Activated CD4-positive, alpha-beta memory T cell treated with anti-CD3 and anti-CD28 coated beads for 36 hours (primary cell): ENCODE results near the gene PRRC2B. TPM values are rescaled to one million over a fixed set of nuclear protein-coding genes. Genes with fewer than 3 reads are reported as not detected.
"Not testable (repeated sequence)": the region's sequence is repeated elsewhere in the genome, so short reads cannot be mapped to it uniquely, and the experiment has no call there.

ENCODE experiments used
- CTCF ChIA-PET: fragments of 350-600 bp; sonication (Branson Sonifier 250); formaldehyde crosslinking; loops from one replicate; lab custom pipeline; 2021; ENCODE audit warnings: antibody characterized with exemption, inconsistent platforms; lab: Charles Lee
- POLR2A ChIA-PET: fragments of 350-600 bp; sonication (Branson Sonifier 250); formaldehyde crosslinking; loops from one replicate; lab custom pipeline; 2021; ENCODE audit warnings: antibody characterized with exemption; lab: Charles Lee
- DNase-seq: peaks from one replicate; pipeline ENCODE4 v3.0.0-alpha.2; 2020
- H3K27ac Mint-ChIP-seq: one replicate; pipeline ENCODE4 v1.8.0; 2021; ENCODE audit warnings: mixed read lengths
- H3K27me3 Mint-ChIP-seq: one replicate; pipeline ENCODE4 v1.8.0; 2021; ENCODE audit warnings: mixed read lengths
- H3K36me3 Mint-ChIP-seq: one replicate; pipeline ENCODE4 v1.8.0; 2021; ENCODE audit warnings: mixed read lengths
- H3K4me1 Mint-ChIP-seq: one replicate; pipeline ENCODE4 v1.8.0; 2021; ENCODE audit warnings: low read depth, mixed read lengths
- H3K4me3 Mint-ChIP-seq: one replicate; pipeline ENCODE4 v1.8.0; 2021; ENCODE audit warnings: mild to moderate bottlenecking, mixed read lengths
- H3K9me3 Mint-ChIP-seq: one replicate; pipeline ENCODE4 v1.8.0; 2021; ENCODE audit warnings: mixed read lengths
- intact Hi-C: fragments of 100-400 bp; cut with micrococcal nuclease; formaldehyde crosslinking; loops from one replicate; pipeline ENCODE4 v1.15.1; 2023
- total RNA-seq, 2 experiments: library from RNA; stranded (reverse); gene quantifications; one replicate each; pipeline ENCODE4 v1.2.3, GENCODE V29; 2021

Gene PRRC2B
- total RNA-seq, 2 experiments from 2014 or later: 127 to 135 TPM

DNA sequence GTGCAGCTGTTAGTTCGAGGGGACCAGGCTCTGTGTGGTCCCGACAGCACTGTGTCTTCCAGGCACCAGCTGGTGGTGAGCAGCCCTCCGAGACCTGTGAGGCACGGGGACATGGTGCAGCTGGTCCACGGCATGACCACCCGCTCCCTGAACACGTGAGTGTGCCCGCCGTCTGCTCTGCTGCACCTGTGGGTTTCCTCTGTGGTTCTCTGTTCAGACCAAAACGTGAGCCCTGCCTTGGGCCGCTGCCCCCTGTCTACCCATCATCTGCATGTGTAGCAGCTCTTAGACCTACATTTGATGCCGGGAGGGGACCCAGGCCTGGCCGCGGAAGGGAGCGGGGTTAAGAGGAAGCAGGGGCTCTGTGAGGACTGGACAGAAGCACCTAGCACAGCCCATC, 119.3 kb downstream of the PRRC2B start:
- no peaks in the 10 kb centered on the region for H3K9me3 Mint-ChIP-seq
- H3K27ac Mint-ChIP-seq: no peak overlapping the region
- DNase-seq: no peak
- H3K4me1 Mint-ChIP-seq: no peaks in the 10 kb centered on the region
- POLR2A ChIA-PET: no interaction called here
- intact Hi-C loops: no loop called here
- H3K4me3 Mint-ChIP-seq: no peak overlapping the region
- H3K36me3 Mint-ChIP-seq: peaks cover 39% of the 10 kb centered on the region
- no peaks in the 10 kb centered on the region for H3K27me3 Mint-ChIP-seq
- CTCF ChIA-PET: no interaction called here

DNA sequence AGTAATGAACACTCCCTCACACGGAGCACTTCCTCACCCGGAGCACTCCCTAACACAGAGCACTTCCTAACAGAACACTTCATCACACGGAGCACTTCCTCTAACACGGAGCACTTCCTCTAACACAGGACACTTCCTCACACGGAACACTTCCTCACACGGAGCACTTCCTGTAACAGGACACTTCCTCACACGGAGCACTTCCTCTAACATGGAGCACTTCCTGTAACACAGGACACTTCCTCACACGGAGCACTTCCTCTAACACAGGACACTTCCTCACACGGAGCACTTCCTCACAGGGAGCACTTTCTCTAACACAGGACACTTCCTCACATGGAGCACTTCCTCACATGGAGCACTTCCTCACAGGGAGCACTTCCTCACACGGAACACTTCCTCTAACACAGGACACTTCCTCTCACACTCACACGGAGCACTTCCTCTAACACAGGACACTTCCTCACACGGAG, 121.7 kb downstream of the PRRC2B start:
- POLR2A ChIA-PET, CTCF ChIA-PET, H3K27ac Mint-ChIP-seq, H3K4me1 Mint-ChIP-seq, H3K4me3 Mint-ChIP-seq, DNase-seq, H3K27me3 Mint-ChIP-seq, H3K9me3 Mint-ChIP-seq, intact Hi-C loops: not testable (repeated sequence)
- peaks cover 46% of the 10 kb centered on the region for H3K36me3 Mint-ChIP-seq

DNA sequence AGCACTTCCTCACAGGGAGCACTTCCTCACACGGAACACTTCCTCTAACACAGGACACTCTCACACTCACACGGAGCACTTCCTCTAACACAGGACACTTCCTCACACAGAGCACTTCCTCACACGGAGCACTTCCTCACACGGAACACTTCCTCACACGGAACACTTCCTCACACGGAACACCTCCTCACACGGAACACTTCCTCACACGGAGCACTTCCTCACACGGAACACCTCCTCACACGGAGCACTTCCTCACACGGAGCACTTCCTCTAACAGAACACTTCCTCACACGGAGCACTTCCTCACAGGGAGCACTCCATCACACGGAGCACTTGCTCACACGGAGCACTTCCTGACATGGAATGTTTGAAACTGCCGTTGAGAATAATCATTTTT, 122.2 kb downstream of the PRRC2B start:
- no peaks in the 10 kb centered on the region for H3K9me3 Mint-ChIP-seq

DNA sequence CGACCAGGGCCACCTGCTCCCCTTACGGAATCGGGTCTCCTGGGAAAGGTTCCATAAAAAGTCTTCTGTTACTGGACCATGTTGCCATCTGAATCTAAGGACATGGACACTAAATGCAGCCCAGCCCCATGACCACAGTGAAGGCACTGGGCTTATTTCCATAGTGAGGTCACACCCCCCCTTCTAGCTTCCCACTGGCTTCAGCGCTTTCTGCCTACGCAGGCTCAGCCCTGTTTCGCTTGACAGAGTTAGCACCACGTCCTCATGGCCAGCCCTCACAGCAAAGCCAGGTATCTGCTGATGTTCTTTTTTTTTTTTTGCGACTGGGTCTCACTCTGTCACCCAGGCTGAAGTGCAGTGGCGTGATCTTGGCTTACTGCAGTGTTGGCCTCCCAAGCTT, 123.0 kb downstream of the PRRC2B start:
- no peaks in the 10 kb centered on the region for H3K9me3 Mint-ChIP-seq
- H3K4me3 Mint-ChIP-seq: no peak overlapping the region
- DNase-seq: no peak
- no peaks in the 10 kb centered on the region for H3K27me3 Mint-ChIP-seq
- H3K36me3 Mint-ChIP-seq: peaks cover 36% of the 10 kb centered on the region
- H3K4me1 Mint-ChIP-seq: no peaks in the 10 kb centered on the region
- intact Hi-C loops: no loop called here
- ChIA-PET CTCF (interaction anchor here (0.7 kb wide), 1 partner anchor 9 kb away, joined by 4 read pairs; no protein-coding TSS in a partner anchor), POLR2A (no interaction called here)
- H3K27ac Mint-ChIP-seq: no peak overlapping the region

More for the DNA sequence above, 122.2 kb downstream of the PRRC2B start:
- Mint-ChIP-seq H3K4me3 (no peak overlapping the region), H3K36me3 (peaks cover 43% of the 10 kb centered on the region), H3K27me3 (no peaks in the 10 kb centered on the region), H3K4me1 (no peaks in the 10 kb centered on the region), H3K27ac (no peak overlapping the region)
- ChIA-PET CTCF (no interaction called here), POLR2A (no interaction called here)
- no peak for DNase-seq
- intact Hi-C loops: no loop called here

DNA sequence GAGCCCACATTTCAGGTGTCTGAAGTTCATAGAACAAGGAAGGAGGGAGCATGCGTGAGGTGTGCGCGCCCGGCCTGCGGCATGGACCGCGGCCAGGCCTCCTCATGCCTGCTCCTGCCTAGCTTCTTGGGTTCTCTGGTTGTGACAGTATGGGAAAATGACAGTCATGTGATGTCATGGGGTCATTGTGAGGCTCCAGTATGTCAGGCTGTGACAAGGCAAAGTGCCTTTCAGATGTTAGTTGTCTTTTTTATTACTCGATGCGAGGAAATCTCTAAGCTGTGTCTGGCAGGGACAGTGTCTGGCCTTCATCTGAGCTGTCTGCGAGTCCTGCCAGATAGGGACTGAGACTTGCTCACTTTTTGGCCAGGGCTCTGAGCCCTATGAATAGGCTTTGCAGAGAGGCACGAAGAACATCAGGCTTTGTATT, 123.9 kb downstream of the PRRC2B start:
- DNase-seq: no peak
- no peaks in the 10 kb centered on the region for H3K27me3 Mint-ChIP-seq
- intact Hi-C loops: no loop called here
- CTCF ChIA-PET: no interaction called here
- H3K4me3 Mint-ChIP-seq: no peak overlapping the region
- peaks cover 35% of the 10 kb centered on the region for H3K36me3 Mint-ChIP-seq
- POLR2A ChIA-PET: no interaction called here
- H3K9me3 Mint-ChIP-seq: no peaks in the 10 kb centered on the region
- no peak overlapping the region for H3K27ac Mint-ChIP-seq
- H3K4me1 Mint-ChIP-seq: no peaks in the 10 kb centered on the region

DNA sequence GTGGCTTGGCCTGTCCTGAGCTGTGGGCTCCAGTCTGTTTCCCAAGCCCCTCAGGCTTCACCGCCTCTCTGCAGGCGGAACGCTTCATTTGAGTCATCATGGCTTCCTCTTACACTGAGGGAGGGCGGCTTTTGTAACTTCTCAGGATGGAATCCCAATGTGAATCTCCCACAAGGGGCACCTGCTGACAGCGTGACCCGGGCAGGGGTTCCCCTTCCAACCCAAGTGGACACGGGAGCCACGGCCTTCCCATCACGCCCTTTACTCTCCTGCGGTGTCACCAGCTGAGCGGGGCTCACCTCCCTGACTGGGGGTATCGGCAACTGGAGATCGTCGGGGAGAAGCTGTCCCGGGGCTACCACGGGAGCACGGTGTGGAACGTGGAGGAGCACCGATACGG, 124.7 kb downstream of the PRRC2B start:
- DNase-seq: no peak
- POLR2A ChIA-PET: no interaction called here
- H3K9me3 Mint-ChIP-seq: no peaks in the 10 kb centered on the region
- intact Hi-C loops: no loop called here
- H3K4me3 Mint-ChIP-seq: no peak overlapping the region
- no peaks in the 10 kb centered on the region for H3K4me1 Mint-ChIP-seq
- no peak overlapping the region for H3K27ac Mint-ChIP-seq
- H3K36me3 Mint-ChIP-seq: peaks cover 37% of the 10 kb centered on the region
- H3K27me3 Mint-ChIP-seq: no peaks in the 10 kb centered on the region
- CTCF ChIA-PET: no interaction called here

DNA sequence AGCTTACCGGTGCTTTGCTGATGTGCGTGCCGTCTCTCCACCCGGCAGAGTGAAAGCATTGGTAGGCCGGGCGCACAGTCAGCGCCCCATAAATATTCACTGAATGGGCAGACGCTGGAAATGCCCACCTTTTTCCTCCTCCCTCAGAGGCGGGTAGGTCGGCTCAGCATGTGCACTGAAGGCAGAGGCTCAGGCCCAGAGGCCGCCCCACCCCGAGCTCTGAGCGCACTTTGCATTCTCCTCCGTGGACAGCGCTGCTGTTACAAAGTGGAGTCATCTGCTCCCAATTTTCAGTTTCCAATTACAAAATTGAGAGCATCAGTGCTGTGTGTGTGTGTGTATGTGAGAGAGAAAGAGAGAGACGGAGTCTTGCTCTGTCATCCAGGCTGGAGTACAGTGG, 126.6 kb downstream of the PRRC2B start:
- H3K4me3 Mint-ChIP-seq: no peak overlapping the region
- POLR2A ChIA-PET: no interaction called here
- H3K36me3 Mint-ChIP-seq: peaks cover 42% of the 10 kb centered on the region
- no peak for DNase-seq
- peaks cover 6% of the 10 kb centered on the region for H3K4me1 Mint-ChIP-seq
- CTCF ChIA-PET: no interaction called here
- intact Hi-C loops: no loop called here
- H3K27ac Mint-ChIP-seq: no peak overlapping the region
- no peaks in the 10 kb centered on the region for H3K27me3 Mint-ChIP-seq
- no peaks in the 10 kb centered on the region for H3K9me3 Mint-ChIP-seq

DNA sequence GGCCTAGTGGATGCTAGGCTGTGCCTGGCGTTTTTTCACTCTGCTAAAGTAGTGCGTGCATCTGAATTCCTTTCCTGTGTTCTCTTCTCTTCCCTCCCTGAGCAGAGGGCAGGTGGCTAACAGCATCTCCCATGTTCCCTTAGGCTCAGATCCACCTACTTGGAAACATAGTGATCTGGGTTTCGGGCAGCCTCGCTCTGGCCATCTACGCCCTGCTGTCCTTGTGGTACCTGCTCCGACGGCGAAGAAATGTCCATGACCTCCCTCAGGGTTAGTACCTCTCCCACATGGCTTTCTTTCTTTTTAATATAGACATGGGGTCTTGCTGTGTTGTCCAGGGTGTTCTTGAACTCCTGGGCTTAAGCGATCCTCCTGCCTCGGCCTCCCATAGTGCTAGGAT, 127.3 kb downstream of the PRRC2B start:
- Mint-ChIP-seq H3K9me3 (no peaks in the 10 kb centered on the region), H3K27ac (no peak overlapping the region), H3K36me3 (peaks cover 43% of the 10 kb centered on the region), H3K4me1 (peaks cover 6% of the 10 kb centered on the region), H3K27me3 (no peaks in the 10 kb centered on the region), H3K4me3 (no peak overlapping the region)
- no peak for DNase-seq
- POLR2A ChIA-PET: no interaction called here
- intact Hi-C loops: no loop called here
- CTCF ChIA-PET: no interaction called here

DNA sequence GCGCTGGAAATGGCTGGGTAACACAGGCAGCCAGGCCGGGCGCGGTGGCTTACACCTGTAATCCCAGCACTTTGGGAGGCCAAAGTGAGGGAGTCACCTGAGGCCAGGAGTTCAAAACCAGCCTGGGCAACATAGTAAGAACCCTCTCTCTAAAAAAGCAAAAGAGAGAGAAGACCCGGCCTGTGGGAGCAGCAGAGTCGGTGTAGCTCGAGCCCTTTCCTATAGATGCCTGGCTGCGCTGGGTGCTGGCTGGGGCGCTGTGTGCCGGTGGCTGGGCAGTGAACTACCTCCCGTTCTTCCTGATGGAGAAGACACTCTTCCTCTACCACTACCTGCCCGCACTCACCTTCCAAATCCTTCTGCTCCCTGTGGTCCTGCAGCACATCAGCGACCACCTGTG, 127.9 kb downstream of the PRRC2B start:
- CTCF ChIA-PET: no interaction called here
- H3K36me3 Mint-ChIP-seq: peaks cover 49% of the 10 kb centered on the region
- H3K27me3 Mint-ChIP-seq: no peaks in the 10 kb centered on the region
- POLR2A ChIA-PET: no interaction called here
- no peak overlapping the region for H3K27ac Mint-ChIP-seq
- no peaks in the 10 kb centered on the region for H3K9me3 Mint-ChIP-seq
- peaks cover 6% of the 10 kb centered on the region for H3K4me1 Mint-ChIP-seq
- DNase-seq: no peak
- intact Hi-C loops: no loop called here
- no peak overlapping the region for H3K4me3 Mint-ChIP-seq

DNA sequence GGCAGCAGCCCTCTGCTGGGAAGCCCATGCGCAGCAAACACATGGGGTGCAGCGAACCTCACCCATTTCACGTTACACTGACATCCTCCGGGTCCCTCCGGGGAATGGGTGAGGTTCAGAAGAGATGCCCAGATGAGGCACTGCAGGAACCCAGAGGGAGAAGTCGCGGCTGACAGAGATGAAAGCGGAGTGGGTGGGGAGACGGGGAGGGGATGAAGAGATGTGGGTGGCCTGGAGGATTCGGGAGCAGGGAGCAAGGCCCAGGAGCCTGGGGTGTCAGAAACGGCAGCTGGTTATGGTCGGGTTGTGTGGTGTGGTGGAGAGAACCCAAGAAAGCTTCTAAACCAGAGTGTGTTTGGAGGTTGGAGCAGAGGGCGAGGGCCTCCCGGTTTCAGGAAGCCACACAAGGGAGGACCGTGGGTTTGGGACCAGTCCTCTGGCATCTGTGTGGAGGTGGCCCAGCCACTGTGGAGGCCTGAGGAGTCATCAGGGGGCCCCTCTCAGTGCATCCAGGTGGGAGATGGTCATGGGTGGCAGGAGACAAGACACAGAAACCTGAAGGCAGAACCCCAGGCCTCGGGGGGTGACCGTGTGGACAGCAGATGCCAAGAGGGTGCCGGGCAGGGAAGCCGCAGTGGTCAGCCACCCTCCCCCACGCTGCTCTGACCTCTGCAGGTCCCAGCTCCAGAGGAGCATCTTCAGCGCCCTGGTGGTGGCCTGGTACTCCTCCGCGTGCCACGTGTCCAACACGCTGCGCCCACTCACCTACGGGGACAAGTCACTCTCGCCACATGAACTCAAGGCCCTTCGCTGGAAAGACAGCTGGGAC, 128.6 kb downstream of the PRRC2B start:
- H3K27ac Mint-ChIP-seq: no peak overlapping the region
- no peaks in the 10 kb centered on the region for H3K9me3 Mint-ChIP-seq
- no peaks in the 10 kb centered on the region for H3K27me3 Mint-ChIP-seq
- peaks cover 48% of the 10 kb centered on the region for H3K36me3 Mint-ChIP-seq
- DNase-seq: no peak
- intact Hi-C loops: no loop called here
- ChIA-PET POLR2A (no interaction called here), CTCF (no interaction called here)
- no peak overlapping the region for H3K4me3 Mint-ChIP-seq
- H3K4me1 Mint-ChIP-seq: peaks cover 6% of the 10 kb centered on the region

DNA sequence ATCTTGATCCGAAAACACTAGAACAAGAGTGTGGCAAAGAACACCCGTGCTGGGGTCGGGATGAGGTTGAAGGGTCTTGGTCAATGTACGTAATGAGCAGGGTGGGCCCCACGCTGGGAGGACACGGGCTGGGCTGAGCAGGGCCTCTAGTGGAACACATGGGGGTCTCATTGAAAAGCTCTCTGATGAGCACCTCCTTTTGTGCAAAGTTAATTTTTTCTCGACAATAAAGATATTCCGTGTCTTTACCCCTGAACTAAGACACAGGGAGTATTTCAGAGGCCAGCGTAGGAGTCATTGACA, 129.2 kb downstream of the PRRC2B start:
- POLR2A ChIA-PET: interaction anchor here (0.6 kb wide), 1 partner anchor 130 kb away, joined by 5 read pairs; no protein-coding TSS in a partner anchor
- intact Hi-C loops: no loop called here

DNA sequence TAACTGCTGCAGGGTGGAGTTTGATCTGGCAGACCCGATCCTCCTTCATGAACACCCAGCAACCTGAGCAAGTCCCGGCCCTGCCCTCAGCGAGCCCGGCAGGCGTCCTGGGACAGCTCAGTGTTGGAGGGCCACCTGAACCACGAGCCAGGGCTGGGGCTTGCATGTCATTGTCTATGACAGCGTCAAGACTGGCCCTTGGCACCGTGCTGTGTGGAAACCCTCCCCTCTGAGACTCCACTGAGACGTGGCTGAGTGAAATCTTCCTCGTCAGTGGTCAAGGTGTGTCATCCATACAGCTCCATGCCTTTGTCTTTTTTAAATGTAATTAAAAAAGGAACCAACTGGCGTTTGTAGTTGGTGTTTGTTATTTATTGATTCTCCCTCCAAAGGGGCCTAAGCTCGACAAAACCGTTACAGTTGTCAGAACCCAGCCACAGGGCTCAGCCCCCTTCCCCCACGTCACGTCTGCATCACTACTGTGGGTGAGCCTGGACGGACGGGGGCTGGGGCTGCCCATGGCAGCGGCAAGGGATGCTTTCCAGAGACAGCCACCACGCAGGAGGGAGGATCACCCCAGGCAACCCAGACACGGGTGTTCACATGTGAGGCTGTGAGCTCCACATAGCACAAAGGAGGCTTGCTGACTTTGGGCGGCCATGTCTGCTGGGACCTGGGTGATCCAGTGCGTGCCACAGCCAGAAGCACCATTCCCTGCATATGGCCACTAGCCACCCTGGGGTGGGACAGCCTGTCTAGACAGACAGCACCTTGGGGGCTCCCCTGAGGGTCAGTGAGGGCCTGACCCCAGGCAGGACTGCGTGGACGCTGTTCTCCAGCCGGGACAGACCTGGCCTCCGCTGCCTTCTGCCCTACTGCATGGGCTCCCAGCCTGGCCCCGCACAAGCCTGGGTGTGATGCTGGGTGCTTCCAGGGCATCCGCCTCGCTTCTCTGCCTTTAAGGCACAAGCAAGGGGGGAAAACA, 129.9 kb downstream of the PRRC2B start:
- ChIA-PET POLR2A (interaction anchor here (0.6 kb wide), 1 partner anchor 131 kb away, joined by 5 read pairs; no protein-coding TSS in a partner anchor), CTCF (no interaction called here)
- Mint-ChIP-seq H3K36me3 (peaks cover 47% of the 10 kb centered on the region), H3K4me3 (no peak overlapping the region), H3K27ac (peak overlapping the region; percentile 38), H3K9me3 (no peaks in the 10 kb centered on the region), H3K27me3 (no peaks in the 10 kb centered on the region), H3K4me1 (peaks cover 8% of the 10 kb centered on the region)
- DNase-seq: no peak
- intact Hi-C loops: no loop called here

More for the DNA sequence above, 129.2 kb downstream of the PRRC2B start:
- Mint-ChIP-seq H3K27me3 (no peaks in the 10 kb centered on the region), H3K27ac (no peak overlapping the region), H3K4me3 (no peak overlapping the region), H3K9me3 (no peaks in the 10 kb centered on the region), H3K36me3 (peaks cover 44% of the 10 kb centered on the region), H3K4me1 (peaks cover 6% of the 10 kb centered on the region)
- DNase-seq: no peak
- CTCF ChIA-PET: no interaction called here
